NAMALWA (cell line): ENCODE measurements around the gene STOX2.
"Not testable (repeated sequence)": the region's sequence is repeated elsewhere in the genome, so short reads cannot be mapped to it uniquely, and the experiment has no call there.

Source experiments
- DNase-seq: peaks from one replicate; pipeline ENCODE4 v3.0.0-alpha.2; 2015; ENCODE audit warnings: low spot score

The STOX2 gene

GRCh38 chr4:184022679-184023383 lies 117.7 kb downstream of the STOX2 start:
- DNase-seq, result no peak

GRCh38 chr4:184024637-184025036 lies 119.5 kb downstream of the STOX2 start:
- DNase-seq, result no peak

GRCh38 chr4:184028561-184029374 lies 123.7 kb downstream of the STOX2 start:
- DNase-seq, result peak; percentile 20

- no peak for DNase-seq
Observed at GRCh38 chr4:184030036-184030435, 124.9 kb downstream of the STOX2 start.

- DNase-seq, result no peak
Observed at GRCh38 chr4:184030764-184031163, 125.7 kb downstream of the STOX2 start.

- no peak for DNase-seq
Observed at GRCh38 chr4:184032091-184032490, 127.0 kb downstream of the STOX2 start.

GRCh38 chr4:184039963-184040383 lies 134.9 kb downstream of the STOX2 start:
- DNase-seq, result no peak

GRCh38 chr4:184041156-184041555 lies 136.0 kb downstream of the STOX2 start:
- DNase-seq, result no peak

- no peak for DNase-seq
Observed at GRCh38 chr4:184046148-184046547, 141.0 kb downstream of the STOX2 start.

- DNase-seq, result not testable (repeated sequence)
Observed at GRCh38 chr4:184051262-184051661, 146.2 kb downstream of the STOX2 start.

GRCh38 chr4:184052616-184053015 lies 147.5 kb downstream of the STOX2 start:
- DNase-seq, result no peak

GRCh38 chr4:184053434-184053833 lies 148.3 kb downstream of the STOX2 start:
- DNase-seq, result no peak

GRCh38 chr4:184056877-184057276 lies 151.8 kb downstream of the STOX2 start:
- DNase-seq, result no peak

GRCh38 chr4:184058026-184058425 lies 152.9 kb downstream of the STOX2 start:
- DNase-seq, result no peak

- DNase-seq, result no peak
Observed at GRCh38 chr4:184059099-184059498, 154.0 kb downstream of the STOX2 start.

- no peak for DNase-seq
Observed at GRCh38 chr4:184061582-184061981, 156.5 kb downstream of the STOX2 start.

- DNase-seq, result no peak
Observed at GRCh38 chr4:184062769-184063168, 157.7 kb downstream of the STOX2 start.

GRCh38 chr4:184064877-184065276 lies 159.8 kb downstream of the STOX2 start:
- no peak for DNase-seq

GRCh38 chr4:184066584-184067300 lies 161.6 kb downstream of the STOX2 start:
- DNase-seq, result no peak

- DNase-seq, result no peak
Observed at GRCh38 chr4:184067931-184068554, 162.9 kb downstream of the STOX2 start.
